Measurements from ENCODE around the gene KRTAP4-3.

GRCh38 chr17:41141361-41141760, 26.7 kb downstream of the KRTAP4-3 start:
- TF ChIP-seq CTCF (IDR thresholded peaks at IDR 0.05) = no peak
- no peak for TF ChIP-seq POLR2A (IDR thresholded peaks at IDR 0.05)
